Fibroblast of skin of right quadriceps (primary cell): Measurements from ENCODE around the gene SCAF4.
"Not testable (repeated sequence)": the region's sequence is repeated elsewhere in the genome, so short reads cannot be mapped to it uniquely, and the experiment has no call there.

Source experiments
- DNase-seq: peaks from one replicate; pipeline ENCODE4 v3.0.0-alpha.2; 2013

SCAF4 gene

DNA sequence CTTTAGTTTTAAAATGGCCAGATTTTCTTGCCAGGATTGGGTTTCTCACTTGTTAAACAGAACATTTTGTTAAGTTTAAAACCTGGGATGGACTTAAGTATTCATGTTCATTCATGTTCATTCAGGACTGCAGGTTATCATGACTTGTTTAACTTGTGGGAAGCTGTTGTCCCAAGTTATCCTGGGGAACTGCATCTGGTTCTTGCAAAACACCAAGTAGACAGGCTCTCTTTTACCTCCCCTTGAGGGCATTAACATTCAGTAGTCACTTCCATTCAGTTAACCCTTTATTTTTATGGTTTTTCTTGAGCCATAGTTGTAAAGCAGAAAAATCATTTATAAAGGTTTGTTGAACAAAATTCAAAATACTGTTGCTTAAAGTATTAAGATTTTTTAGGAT, 64.3 kb downstream of the SCAF4 start:
- no peak for DNase-seq

DNA sequence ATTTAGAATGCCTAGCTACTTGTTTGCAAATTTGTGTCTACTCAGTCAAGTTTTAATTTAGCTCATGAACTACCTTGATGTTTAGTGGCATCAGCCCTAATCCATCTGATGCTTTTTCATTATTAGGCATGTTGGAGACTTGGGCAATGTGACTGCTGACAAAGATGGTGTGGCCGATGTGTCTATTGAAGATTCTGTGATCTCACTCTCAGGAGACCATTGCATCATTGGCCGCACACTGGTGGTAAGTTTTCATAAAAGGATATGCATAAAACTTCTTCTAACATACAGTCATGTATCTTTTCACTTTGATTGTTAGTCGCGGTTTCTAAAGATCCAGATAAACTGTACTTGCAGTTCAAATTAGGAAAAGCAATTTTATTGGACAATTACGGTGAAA, 64.8 kb downstream of the SCAF4 start:
- DNase-seq, result no peak

DNA sequence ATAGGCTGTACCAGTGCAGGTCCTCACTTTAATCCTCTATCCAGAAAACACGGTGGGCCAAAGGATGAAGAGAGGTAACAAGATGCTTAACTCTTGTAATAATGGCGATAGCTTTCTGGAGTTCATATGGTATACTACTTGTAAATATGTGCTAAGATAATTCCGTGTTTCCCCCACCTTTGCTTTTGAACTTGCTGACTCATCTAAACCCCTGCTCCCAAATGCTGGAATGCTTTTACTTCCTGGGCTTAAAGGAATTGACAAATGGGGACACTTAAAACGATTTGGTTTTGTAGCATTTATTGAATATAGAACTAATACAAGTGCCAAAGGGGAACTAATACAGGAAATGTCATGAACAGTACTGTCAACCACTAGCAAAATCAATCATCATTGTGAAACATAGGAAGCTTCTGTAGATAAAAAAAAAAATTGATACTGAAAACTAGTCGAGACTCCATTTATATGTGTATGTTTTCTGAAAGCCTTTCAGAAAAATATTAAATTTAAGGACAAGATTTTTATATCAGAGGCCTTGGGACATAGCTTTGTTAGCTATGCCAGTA, 65.4 kb downstream of the SCAF4 start:
- DNase-seq, result no peak

DNA sequence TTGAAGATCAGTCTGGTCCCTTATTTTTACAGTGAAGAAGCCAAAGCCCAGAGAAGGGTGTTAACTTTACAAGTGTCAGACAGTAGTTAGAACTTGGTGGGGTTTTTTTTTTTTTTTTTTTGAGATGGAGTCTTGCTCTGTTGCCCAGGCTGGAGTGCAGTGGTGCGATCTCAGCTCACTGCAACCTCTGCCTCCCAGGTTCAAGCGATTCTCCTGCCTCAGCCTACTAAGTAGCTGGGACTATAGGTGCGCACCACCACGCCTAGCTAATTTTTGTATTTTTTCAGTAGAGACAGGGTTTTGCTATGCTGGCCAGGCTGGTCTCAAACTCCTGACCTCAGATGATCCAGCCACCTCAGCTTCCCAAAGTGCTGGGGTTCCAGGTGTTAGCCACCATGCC, 66.0 kb downstream of the SCAF4 start:
- not testable (repeated sequence) for DNase-seq

DNA sequence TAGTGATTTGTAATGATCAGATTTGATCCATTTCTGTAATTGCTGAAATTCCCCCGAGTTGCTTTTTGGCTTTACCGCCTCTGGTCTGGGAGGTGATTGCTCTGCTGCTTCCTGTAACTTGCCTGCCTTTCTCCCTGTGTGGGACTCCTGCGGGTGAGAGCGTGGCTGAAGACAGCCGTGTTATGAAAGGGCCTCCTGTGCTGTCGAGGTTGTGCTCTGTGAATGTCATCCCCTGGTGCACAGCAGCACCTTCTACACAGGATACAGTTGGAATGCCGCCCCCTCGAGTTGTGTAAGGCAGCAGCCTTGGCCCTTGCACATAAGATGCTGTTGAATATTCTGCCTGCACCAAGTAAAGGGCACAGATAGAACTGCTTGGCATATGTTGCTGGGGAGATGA, 66.5 kb downstream of the SCAF4 start:
- DNase-seq, result no peak

DNA sequence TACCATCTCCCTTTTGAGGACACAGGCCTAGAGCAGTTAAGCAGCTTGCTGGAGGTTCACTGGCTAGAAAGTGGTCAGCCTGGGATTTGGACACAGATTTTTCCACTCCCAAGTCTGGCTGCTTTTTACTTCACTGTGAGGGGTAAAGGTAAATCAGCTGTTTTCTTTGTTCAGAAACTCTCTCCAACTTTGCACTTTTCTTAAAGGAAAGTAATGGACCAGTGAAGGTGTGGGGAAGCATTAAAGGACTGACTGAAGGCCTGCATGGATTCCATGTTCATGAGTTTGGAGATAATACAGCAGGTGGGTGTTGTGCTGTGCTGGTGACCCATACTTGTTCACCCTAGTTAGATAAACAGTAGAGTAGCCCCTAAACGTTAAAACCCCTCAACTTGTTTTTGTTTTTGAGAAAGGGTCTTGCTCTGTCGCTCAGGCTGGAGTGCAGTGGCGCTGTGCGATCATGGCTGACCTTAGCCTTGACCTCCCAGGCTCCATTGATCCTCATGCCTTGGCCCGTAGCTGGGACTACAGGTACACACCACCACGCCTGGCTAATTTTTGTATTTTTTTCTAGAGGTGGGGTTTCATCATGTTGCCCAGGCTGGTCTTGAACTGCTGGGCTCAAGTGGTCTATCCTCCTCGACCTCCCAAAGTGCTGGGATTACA, 68.2 kb downstream of the SCAF4 start:
- DNase-seq, result no peak

DNA sequence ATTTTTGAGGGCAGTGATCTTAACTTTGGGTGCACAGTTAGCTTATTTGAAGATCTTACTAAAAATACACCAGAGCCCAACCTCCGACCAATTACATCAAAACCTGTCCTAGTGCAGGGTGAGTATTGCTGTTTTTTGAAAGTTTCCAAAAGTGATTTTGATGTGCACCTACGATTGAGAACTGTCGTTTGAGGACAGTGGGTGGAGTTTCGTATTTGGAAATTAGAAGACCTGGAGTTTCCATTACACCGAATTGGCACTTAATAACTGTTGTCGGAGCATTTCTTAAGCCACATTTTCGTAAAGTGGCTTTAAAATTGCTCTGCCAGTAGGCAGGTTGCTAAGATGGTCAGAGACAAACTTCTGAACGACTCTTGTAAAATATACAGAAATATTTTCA, 71.3 kb downstream of the SCAF4 start:
- DNase-seq, result no peak

DNA sequence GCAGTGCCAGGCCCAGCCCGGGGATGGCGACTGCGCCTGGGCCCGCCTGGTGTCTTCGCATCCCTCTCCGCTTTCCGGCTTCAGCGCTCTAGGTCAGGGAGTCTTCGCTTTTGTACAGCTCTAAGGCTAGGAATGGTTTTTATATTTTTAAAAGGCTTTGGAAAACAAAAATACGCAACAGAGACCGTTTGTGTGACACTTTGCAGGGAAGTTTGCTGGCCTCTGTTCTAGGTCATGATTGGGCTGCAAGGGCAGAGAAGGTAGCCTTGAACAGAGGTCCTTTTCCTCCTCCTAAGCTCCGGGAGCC, 71.7 kb downstream of the SCAF4 start:
- peak; percentile 34 for DNase-seq

DNA sequence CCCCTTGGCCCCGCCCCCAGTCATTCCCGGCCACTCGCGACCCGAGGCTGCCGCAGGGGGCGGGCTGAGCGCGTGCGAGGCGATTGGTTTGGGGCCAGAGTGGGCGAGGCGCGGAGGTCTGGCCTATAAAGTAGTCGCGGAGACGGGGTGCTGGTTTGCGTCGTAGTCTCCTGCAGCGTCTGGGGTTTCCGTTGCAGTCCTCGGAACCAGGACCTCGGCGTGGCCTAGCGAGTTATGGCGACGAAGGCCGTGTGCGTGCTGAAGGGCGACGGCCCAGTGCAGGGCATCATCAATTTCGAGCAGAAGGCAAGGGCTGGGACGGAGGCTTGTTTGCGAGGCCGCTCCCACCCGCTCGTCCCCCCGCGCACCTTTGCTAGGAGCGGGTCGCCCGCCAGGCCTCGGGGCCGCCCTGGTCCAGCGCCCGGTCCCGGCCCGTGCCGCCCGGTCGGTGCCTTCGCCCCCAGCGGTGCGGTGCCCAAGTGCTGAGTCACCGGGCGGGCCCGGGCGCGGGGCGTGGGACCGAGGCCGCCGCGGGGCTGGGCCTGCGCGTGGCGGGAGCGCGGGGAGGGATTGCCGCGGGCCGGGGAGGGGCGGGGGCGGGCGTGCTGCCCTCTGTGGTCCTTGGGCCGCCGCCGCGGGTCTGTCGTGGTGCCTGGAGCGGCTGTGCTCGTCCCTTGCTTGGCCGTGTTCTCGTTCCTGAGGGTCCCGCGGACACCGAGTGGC, 72.2 kb downstream of the SCAF4 start, which contains the start of gene SOD1:
Gene SOD1 (plus strand): TSS at position 158 of the 723 bp plus-strand sequence. CDS start 77 bp downstream, at position 235.
- peak; percentile 93 for DNase-seq

DNA sequence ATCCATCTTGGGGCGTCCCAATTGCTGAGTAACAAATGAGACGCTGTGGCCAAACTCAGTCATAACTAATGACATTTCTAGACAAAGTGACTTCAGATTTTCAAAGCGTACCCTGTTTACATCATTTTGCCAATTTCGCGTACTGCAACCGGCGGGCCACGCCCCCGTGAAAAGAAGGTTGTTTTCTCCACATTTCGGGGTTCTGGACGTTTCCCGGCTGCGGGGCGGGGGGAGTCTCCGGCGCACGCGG, 72.7 kb downstream of the SCAF4 start:
- no peak for DNase-seq

DNA sequence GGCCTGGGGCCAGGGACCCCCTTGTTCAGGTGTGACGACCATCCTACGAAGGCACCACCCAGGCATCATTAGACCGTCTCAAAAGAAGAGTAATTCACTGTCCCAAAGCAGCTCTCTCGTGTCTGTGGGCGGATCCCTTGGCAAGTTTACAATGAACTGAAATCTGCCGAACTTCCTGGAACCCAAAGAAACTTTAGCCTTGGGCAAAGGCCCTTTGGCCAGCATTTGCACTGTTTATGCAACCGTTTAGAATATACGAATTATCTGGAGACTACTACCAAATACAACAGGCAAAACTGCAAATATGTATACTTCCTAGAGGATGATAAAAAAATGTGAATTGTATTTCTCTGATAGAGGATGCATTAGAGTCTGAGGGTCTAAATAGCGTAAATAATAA, 73.9 kb downstream of the SCAF4 start:
- no peak for DNase-seq

DNA sequence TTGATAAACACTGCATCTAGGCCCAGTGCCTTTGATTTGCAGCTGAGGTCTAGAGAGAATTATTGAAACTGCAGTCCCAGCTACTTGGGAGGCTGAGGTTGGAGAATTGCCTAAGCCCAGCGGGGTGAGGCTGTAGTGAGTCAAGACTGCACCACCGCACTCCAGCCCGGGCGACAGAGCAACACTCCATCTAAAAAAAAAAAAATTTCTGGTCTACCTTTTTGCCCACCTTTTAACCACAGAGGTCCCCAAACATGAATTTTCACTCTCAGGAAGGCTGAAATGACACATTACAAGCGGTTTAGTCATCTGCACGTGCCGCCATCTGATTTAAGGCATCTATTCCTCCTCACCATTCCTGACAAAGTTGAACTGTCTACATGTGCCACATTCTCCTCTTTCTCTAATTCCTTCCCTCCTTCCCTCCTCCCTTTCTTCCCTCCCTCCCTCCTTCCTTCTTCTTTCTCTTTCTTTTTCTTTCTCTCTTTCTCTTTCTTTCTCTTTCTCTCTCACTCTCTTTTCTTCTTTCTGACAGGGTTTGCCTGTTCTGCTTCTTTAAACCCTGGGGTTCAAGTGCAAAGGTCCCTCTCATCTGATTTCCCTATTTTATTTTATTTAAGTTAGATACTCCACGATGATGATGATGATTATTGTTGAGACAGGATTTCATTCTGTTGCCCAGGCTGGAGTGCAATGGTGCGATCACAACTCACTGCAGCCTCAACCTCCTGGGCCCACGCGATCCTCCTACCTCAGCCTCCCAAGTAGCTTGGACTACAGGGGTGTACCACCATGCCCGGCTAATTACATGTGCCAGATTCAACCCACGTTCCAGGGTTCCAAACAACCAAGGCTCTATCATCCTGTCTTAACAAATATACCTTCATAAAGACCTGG, 75.5 kb downstream of the SCAF4 start:
- DNase-seq, result no peak

DNA sequence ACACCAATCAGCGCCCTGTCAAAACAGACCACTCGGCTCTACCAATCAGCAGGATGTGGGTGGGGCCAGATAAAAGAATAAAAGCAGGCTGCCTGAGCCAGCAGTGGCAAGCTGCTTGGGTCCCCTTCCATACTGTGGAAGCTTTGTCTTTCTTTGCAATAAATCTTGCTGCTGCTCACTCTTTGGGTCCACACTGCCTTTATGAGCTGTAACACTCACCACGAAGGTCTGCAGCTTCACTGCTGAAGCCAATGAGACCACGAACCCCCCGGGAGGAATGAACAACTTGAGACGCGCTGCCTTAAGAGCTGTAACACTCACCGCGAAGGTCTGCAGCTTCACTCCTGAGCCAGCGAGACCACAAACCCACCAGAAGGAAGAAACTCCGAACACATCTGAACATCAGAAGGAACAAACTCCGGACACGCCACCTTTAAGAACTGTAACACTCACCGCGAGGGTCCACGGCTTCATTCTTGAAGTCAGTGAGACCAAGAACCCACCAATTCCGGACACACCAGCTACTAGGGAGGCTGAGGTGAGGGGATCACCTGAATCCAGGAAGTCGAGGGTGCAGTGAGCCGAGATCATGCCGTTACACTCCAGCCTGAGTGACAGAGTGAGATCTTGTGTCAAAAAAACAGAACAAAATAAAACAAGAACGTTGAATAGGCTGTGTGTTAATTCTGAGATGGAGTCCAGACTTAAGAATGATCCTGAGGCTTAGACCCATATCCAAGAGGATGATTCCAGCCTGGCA, 76.9 kb downstream of the SCAF4 start:
- not testable (repeated sequence) for DNase-seq

DNA sequence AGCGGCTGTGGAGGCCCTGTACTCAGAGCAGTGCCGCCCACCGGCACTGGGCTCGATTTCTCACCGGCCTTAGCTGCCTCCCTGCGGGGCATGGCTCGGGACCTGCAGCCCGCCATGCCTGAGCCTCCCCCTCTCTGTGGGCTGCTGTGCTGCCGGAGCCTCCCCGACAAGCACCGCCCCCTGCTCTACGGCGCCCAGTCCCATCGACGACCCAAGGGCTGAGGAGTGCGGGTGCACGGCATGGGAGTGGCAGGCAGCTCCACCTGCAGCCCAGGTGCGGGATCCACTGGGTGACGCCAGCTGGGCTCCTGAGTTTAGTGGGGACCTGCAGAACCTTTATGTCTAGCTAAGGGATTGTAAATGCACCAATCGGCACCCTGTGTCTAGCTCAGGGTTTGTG, 77.6 kb downstream of the SCAF4 start:
- DNase-seq, result no peak

DNA sequence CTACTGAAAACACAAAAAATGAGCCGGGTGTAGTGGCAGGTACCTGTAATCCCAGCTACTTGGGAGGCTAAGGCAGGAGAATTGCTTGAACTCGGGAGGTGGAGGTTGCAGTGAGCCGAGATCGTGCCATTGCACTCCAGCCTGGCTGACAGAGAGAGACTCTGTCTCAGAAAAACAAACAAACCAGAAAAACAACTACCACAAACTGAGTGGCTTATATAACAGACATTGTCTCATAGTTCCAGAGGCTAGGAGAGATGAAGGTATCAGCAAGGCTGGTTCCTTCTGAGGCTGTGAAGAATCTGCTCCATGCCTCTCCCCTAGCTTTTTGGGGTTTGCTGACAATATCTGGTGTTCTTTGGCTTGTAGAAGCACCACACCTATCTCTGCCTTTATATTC, 80.4 kb downstream of the SCAF4 start:
- not testable (repeated sequence) for DNase-seq

DNA sequence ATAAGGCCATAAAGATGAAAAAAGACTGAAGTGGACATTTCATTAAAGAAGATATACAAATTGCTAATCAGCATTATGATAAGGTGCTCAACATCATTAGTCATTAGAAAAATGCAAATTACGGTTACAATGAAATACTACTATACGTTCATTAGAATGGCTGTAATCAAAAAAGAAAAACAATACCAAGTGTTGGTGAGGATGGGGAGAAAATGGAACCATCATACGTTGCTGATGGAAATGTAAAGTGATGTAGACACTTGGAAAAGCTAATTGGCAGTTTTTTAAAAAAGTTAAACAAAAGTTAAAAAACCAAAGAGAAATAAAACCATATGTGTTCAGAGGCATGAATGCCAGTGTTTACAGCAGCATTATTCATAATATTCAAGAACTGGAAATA, 81.0 kb downstream of the SCAF4 start:
- no peak for DNase-seq

DNA sequence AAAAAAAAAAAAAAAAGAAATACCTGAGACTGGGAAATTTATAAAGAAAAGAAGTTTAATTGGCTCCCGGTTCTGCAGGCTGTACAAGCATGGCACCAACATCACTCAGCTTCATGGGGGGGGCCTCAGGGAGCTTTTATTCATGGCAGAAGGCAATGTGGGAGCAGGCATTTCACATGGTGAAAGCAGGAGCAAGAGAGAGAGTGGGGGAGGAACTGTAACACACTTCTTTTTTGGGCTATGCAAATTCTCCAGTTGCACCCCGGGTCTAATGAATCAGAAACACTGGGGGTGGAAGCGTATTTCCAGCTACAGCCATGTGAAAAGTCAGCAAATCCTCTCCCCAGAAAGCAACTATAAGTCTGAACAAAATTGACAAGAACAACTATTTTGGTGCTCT, 84.3 kb downstream of the SCAF4 start:
- no peak for DNase-seq

DNA sequence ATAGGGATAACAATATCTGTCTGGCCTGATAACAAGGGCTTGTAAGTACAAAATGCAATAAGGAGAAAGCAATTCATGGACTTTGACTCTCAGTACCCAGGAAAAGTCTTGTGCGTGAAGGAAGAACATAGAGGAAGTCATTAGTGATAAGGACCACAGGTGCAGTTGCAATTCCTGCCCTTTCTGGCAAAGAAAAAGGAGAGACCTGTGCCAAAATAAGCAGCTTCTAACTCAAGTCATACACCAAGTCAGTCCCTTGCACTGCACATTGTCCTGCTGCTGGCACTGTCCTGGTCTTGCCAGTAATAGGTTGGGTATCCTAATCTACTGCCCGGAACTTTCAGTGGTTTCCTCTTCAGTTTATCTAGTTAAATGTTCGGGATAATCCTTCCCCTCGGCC, 87.3 kb downstream of the SCAF4 start:
- DNase-seq, result no peak

DNA sequence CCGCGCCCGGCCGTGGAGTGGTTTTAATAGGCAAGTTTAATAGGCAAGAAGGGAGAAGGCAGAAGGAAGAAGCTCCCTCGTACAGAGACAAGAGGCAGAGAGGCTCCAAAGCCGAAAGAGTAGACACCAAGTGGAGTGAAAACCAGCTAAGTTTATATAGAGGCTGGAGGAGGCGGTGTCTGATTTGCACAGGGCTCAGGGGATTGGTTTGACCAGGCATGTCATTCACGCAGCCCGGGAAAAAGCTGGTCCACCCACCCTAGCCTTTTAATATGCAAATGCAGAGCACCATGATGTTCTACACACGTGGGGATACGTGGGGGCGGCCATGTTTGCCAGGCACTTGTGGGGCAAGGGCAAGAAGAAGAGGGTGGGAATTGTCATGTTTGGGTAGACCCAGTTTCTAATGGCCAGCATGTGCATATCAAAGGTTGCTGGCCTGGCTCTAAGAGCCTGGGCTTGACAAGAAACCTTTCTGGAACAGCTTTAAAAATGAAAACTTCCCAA, 90.4 kb downstream of the SCAF4 start:
- no peak for DNase-seq

DNA sequence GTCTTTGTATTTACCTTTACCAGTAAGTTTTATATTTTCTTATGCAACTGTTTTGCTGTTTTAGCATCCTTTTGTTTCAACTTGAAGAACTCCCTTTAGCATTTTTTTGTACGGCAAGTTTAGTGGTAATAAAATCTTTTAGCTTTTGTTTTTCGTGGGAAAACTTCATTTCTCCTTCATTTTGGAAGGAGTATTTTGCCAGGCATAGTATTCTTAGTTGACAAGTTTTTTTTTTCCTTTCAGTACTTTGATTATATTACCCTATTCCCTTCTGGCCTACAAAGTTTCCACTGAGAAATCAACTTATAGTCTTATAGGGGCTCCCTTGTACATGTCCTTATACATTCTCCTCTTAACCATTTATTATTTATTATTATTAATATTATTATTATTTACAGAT, 95.0 kb downstream of the SCAF4 start:
- DNase-seq, result no peak

DNA sequence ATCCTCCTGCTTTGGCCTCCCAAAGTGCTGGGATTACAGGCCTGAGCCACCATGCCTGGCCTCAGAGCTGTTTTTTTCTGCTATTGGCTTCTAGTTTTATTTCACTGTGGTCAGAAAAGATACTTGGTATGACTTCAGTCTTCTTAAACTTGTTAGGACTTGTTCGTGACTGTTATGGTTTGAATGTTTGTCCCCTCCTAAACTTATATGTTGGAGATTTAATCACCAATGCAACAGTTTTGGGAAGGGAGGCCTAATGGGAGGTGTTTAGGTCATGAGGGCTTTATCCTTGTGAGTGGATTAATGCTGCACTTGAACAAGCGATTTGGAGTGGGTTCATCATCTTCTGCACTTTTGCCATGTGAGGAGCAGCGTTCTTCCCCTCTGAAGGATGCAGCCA, 96.9 kb downstream of the SCAF4 start:
- DNase-seq, result no peak

DNA sequence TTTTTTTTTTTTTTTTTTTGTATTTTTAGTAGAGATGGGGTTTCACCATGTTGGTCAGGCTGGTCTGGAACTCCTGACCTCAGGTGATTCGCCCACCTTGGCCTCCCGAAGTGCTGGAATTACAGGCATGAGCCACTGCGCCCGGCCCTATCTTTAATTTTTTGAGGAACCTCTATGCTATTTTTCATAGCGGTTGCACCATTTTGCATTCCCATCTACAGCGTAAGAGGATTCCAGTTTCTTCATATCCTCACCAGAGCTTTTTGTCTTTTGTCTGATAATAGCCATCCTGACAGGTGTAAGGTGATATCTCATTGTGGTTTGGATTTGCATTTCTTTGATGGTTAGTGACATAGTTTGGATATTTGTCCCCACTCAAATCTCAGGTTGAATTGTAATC, 100.0 kb downstream of the SCAF4 start:
- not testable (repeated sequence) for DNase-seq
